Hypothalamus (tissue), 51 donors: ENCODE measurements around the gene STAT6.
"Not testable (repeated sequence)": the region's sequence is repeated elsewhere in the genome, so short reads cannot be mapped to it uniquely, and the experiment has no call there.

ENCODE experiments used
- DNase-seq, 51 donors: peaks; one replicate each; lab custom pipeline; 2025; lab: John Stamatoyannopoulos, UW

The STAT6 gene

DNA sequence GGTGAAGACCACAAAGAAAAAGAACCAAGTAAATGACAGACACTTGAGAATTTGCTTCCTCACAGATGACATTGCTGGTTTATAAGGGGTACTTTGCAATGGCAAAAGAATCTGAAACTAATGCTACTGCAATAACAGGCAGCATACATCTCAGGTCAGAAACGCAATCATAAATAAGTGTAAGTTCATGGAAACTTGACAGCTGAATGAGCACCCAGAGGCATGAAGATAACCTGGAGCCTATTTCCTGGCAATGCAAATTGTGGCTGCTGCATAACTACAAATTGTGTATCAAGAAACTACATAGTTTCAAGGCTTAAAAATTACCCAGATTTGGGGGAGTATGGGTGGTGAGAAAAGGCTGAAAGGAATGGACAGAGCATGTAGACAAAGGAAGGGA, 52.7 kb downstream of the STAT6 start:
- no peak for DNase-seq

DNA sequence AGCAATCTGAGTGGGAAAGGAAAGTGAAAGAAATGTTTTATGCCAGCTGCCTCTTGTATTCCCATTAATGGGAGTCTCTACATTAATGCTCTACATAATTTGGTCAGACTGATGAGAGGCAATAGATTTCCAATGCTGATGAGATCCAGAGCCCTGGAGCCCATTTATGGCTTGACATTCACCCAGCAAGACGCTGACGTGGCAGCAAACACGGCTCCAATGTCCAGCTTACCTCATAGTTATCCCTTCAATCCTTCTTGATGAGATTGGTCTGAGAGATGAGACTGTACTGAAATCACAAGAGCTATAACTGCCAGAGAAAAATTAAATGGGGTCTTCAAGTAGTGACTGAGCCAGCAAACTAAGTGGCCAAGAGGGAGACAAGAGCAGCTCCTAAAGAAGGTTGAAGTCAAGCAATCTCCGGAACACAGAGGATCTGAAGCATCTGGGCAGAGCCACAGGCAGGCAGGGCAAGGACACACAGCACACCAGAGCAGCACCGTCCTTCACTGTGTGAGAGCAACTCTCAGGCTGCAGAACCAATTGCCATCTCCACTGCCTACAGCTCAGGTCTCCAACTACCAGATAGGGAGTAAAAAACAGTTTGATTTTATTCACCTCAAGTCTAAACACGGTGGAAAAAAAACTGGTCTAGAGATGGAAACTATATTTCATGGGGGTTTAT, 54.0 kb downstream of the STAT6 start:
- no peak for DNase-seq

DNA sequence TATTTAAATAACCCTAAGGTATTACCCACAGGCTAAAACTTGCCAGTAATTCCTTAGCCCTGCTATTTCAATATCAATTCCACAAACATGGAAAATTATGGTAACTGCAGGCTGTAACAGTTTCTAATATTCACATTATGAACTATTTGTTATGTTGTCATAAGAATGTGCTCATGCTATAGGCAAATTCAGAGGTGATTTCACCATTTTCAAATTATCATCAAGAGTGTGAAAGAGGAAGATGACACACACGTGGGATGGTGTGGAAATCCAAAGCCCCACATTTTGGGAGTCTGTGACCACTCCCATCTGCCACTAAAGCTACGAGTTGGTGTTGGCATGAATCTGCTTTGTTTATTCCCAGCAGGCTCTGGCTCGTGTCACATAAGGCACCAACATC, 55.3 kb downstream of the STAT6 start:
- no peak for DNase-seq

DNA sequence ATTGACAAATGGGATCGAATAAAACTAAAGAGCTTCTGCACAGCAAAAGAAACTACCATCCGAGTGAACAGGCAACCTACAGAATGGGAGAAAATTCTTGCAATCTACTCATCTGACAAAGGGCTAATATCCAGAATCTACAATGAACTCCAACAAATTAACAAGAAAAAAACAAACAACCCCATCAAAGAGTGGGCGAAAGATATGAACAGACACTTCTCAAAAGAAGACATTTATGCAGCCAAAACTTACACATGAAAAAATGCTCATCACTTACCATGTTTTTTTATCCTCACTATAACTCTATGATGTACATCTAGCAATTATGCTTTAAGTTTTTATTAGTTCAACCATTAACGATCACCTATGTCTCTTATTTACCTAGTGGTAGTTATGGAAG, 57.3 kb downstream of the STAT6 start:
- DNase-seq, result not testable (repeated sequence)

DNA sequence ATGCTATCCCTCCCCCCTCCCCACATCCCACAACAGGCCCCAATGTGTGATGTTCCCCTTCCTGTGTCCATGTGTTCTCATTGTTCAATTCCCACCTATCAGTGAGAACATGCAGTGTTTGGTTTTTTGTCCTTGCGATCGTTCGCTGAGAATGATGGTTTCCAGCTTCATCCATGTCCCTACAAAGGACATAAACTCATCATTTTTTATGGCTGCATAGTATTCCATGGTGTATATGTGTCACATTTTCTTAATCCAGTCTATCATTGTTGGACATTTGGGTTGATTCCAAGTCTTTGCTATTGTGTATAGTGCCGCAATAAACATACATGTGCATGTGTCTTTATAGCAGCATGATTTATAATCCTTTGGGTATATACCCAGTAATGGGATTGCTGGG, 58.0 kb downstream of the STAT6 start:
- not testable (repeated sequence) for DNase-seq

DNA sequence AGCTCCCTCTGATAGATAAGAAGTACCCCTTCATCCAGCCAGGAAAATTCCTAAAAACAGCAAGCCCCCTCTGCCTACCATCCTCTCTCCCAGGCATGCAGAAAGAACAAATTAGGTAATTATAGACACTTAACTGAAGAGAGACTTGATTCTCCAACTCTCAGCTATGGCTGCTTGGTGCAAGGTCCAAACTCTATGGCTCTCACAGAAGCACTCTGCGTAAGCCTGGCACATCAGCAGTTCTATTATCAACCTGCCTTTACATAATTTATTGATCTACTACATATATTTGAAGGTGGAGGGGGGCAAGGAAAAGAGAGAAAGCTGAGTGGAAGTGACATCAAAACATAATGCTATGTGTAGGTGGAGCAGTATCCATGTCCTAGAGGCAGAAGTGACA, 60.2 kb downstream of the STAT6 start:
- DNase-seq, result no peak

DNA sequence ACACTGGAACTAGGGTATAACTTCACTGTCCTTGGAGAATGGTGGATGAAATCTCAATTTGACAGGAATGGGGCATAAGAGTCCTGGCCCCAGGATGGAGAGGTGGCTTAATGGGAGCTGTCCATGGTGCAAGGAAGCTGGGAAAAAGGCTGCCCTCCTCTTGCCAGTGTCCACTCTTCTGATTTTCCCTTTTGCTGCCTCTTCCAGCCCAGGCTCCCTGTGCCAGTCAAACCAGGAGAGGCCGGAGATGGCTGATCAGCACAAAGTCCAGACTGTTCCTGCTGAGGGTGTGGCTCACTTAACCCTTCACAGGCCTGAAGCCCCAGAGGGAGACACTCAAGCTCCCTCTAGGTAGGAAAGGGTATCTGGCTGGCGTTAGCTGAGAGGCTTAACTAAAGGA, 61.3 kb downstream of the STAT6 start, which contains the start of gene MYO1A:
Gene MYO1A (minus strand): TSS at position 240 of the 400 bp plus-strand sequence. CDS start 1,806 bp downstream, outside the sequence.
- DNase-seq, result no peak

DNA sequence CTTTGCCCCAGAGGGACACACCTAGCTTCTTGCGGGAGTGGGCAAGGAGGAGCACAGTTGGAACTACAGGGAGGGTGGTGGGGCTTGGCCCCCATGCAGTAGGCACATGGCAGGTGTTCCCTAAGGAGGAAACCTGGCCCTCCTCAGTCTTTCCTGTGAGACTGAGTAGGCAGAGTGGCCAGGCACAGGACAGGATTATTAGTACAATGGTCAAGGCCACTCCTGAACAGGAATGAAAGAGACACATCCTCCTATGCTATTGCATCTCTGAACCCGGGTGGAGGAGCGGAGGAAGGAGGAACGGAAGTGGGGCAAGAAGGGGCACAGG, 62.1 kb downstream of the STAT6 start:
- no peak for DNase-seq

DNA sequence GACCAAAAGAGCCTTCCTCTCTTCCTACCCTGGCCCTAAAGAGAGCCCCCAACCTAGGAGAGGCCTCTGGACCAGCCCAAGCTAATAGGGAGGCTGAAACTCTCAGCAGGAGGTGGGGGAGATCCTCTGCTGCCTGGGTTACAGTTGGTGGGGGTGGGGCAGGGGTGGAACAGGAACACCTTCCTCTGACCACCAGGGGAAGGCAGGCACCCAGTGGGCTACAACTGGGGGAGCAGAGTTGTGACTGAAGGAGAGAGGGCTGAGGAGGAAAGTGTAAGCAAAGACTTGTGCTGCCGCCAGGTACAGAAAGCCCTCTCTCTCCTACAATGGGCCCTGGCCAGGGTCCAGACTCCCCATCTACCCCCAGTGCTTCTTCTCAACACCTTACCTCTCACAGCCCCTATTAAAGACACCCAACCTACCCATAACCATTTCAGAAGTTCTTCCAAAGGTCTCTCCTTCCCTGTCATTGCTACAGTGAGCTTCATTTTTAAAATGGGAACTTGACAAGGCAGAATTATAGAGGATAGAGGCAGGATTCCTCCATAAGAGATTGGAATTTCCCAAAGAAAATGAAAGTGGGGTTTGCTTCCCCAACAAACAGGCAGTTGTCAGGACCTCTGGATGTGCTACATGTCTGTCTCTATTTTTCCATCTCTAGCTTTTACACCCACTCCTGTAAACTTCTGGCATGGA, 62.6 kb downstream of the STAT6 start:
- DNase-seq, result no peak

DNA sequence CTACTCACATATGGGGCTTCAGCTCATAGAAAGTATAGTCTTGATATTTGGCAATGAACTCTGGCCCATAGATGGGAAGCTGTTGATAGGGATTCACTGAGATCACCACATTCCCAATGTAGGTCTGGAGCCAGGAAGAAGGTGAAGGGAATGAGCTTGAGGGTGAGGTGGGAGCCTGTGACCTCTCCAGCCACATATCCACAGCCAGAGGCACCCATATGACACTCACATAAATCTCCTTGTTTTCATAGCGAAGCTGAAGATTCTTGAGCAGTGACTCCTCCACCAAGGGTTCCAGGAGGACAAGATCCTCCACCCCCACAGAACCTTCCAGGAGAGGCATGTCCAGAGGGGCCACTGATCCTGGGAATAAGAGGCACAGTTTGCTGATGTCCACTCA, 63.2 kb downstream of the STAT6 start:
- no peak for DNase-seq

DNA sequence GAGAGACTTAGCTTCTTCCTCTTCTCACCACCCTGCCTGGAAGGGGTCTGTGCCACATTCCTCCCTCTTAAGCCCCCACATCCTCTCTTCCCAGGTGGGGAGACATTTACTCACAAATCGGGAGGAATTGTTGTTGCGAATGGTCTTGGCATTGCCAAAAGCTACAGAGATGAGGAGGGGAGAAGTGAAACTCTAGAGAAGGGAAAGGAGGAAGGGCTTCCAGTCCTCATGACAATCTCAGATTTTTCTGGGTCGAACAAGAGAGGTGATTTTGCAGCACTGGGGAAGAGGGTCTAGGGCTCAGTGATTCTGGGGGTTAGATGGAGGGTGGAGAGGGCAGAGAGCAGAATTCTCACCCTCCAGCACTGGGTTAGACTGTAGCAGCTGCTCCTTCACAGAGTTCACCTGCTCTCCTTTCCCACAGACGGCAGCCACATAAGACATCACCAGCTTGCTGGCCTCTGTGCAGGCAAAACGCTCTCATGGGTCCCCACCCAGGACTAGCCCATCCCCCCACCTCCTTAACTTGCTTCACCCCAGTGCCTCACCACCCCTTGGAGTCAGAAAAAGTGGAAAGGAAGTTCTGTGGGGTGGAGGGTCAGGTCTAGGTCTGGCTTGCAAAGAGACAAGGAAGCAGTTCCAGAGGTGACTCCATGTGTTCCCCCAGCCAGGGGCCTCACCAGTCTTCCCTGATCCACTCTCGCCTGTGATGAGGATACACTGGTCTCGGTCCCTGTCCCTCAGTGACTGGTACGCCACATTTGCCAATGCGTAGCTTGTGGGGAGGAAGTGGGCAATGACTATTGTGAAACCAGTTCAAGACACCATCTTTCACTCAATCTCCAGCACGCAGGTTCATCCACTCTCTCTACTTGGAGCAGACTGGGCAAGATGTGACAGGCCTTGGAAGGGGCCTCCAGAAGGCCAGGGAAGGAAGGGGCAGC, 63.9 kb downstream of the STAT6 start:
- DNase-seq, result no peak

DNA sequence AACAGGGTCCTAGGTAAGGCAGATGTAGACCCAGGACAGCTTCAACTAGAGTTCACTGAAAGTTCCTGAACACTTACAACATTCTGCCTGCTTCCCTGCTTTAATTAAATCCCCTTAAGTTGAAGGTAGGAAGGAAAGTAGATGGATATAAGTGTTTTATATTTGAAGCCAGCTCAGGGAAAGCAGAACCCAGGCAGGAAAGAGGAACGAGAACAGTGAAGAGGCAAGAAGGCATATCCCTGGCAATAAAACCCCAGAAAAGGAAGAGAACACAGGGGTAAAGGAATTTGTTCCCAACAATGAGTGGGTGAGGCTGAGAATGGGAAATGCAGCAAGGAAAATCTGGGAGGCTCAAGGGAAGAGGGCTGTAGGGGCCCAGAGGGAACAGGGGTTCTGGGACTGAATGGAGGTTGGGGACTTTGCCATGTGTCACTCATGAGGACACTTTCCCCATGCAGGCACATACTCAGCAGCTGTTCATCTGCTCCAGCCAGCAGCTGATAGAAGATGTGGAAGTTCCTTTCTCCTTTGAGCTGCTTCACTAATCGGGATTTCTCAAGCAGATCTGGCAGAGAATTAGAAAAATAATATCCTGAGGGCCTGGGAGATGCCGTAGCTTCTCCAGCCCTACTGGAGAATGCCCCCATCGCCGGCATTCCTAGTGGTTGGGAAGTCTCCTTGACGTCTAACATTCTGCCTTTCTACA, 64.9 kb downstream of the STAT6 start:
- DNase-seq, result no peak
